OCI-LY7 (cell line): ENCODE results near the gene MIER2. TPM values are rescaled to one million over a fixed set of nuclear protein-coding genes. Genes with fewer than 3 reads are reported as not detected.

Experiments
- BruUV-seq: library from RNA; stranded (reverse); fragments of 400-500 nt; replicated peaks from 2 replicates; lab custom pipeline; 2021; lab: Mats Ljungman, UMichigan
- CTCF ChIA-PET: fragments of 300-600 bp; sonication (Branson Sonifier 250); formaldehyde crosslinking; loops from one replicate; lab custom pipeline; 2022; ENCODE audit warnings: antibody characterized with exemption; ENCODE audit not compliant: unreplicated experiment; lab: Charles Lee
- POLR2A ChIA-PET: fragments of 300-600 bp; sonication (Branson Sonifier 250); formaldehyde crosslinking; loops from one replicate; lab custom pipeline; 2022; ENCODE audit warnings: antibody characterized with exemption; lab: Charles Lee
- DNase-seq: peaks from one replicate; pipeline ENCODE4 v3.0.0-alpha.2; 2015; ENCODE audit warnings: low spot score
- H2AFZ ChIP-seq: fragments of 200-600 bp; sonication (generic), shearing (Covaris generic); 2 replicates; pipeline ENCODE4 v1.6.1; 2014; ENCODE audit warnings: mild to moderate bottlenecking, antibody characterized with exemption, low read length, moderate library complexity
- H3K27ac ChIP-seq: fragments of 200-600 bp; sonication (generic); 2 replicates; pipeline ENCODE4 v1.5.1; 2014; ENCODE audit warnings: mixed run types, low read depth, mild to moderate bottlenecking, moderate library complexity, low read length, inconsistent platforms; ENCODE audit not compliant: poor library complexity, severe bottlenecking
- H3K36me3 ChIP-seq: fragments of 200-600 bp; sonication (generic); 2 replicates; pipeline ENCODE4 v1.6.1; 2014; ENCODE audit warnings: mild to moderate bottlenecking, antibody characterized with exemption, low read length, moderate library complexity, mixed read lengths; ENCODE audit not compliant: insufficient read depth
- H3K4me1 ChIP-seq: fragments of 200-600 bp; sonication (generic); 2 replicates; pipeline ENCODE4 v1.5.1; 2014; ENCODE audit warnings: mild to moderate bottlenecking, low read length; ENCODE audit not compliant: insufficient read depth, poor library complexity, severe bottlenecking
- H3K4me2 ChIP-seq: fragments of 200-600 bp; sonication (generic); 2 replicates; pipeline ENCODE4 v1.6.1; 2014; ENCODE audit warnings: mild to moderate bottlenecking, low read length
- H3K4me3 ChIP-seq: fragments of 200-600 bp; sonication (generic); 2 replicates; pipeline ENCODE4 v1.5.1; 2014; ENCODE audit warnings: mild to moderate bottlenecking, low read depth, low read length; ENCODE audit not compliant: poor library complexity, severe bottlenecking
- H3K79me2 ChIP-seq: fragments of 200-600 bp; sonication (generic); 2 replicates; pipeline ENCODE4 v1.6.1; 2016; ENCODE audit warnings: low read depth, mild to moderate bottlenecking, low read length, moderate library complexity, mixed read lengths; ENCODE audit not compliant: insufficient read depth
- H3K9me2 ChIP-seq: fragments of 200-600 bp; sonication (generic); 2 replicates; pipeline ENCODE4 v1.6.1; 2016; ENCODE audit warnings: mild to moderate bottlenecking, low read length, mixed read lengths; ENCODE audit not compliant: insufficient read depth
- H3K9me3 ChIP-seq: fragments of 200-600 bp; sonication (generic); 2 replicates; pipeline ENCODE4 v1.6.1; 2014; ENCODE audit warnings: mild to moderate bottlenecking, mixed run types, low read length, mixed read lengths
- H4K20me1 ChIP-seq: fragments of 200-600 bp; sonication (generic); 2 replicates; pipeline ENCODE4 v1.6.1; 2014; ENCODE audit warnings: mild to moderate bottlenecking, antibody characterized with exemption, low read length, moderate library complexity, mixed read lengths; ENCODE audit not compliant: insufficient read depth
- EZH2phosphoT487 ChIP-seq: fragments of 200-600 bp; sonication (generic); IDR thresholded peaks from 2 replicates; pipeline ENCODE4 v1.6.1; 2018; ENCODE audit warnings: low read depth, borderline replicate concordance, mild to moderate bottlenecking, mixed run types, antibody characterized with exemption, low read length, moderate library complexity, mixed read lengths
- intact Hi-C: fragments of 100-400 bp; cut with micrococcal nuclease; formaldehyde crosslinking; loops from one replicate; pipeline ENCODE4 v1.10.0; 2022; ENCODE audit not compliant: unreplicated experiment
- total RNA-seq, 2 experiments: library from RNA; depleted of rRNA in 1 of 2; stranded (reverse); fragments of >200 nt in 1 of 2; shearing (Covaris generic) in 1 of 2; gene quantifications; 2 replicates each; pipeline ENCODE4 v1.2.3, GENCODE V29; 2014 to 2022
- TF ChIP-seq, protein P1 (sequence below): fragments of 200-600 bp; sonication (generic); conservative IDR thresholded peaks from 2 replicates; pipeline ENCODE4 v1.5.1; 2014; ENCODE audit warnings: mild to moderate bottlenecking, antibody characterized with exemption, low read length, moderate library complexity, mixed read lengths

MIER2 gene
- total RNA-seq, 2 experiments from 2014 or later: 29.1 to 30.2 TPM

DNA sequence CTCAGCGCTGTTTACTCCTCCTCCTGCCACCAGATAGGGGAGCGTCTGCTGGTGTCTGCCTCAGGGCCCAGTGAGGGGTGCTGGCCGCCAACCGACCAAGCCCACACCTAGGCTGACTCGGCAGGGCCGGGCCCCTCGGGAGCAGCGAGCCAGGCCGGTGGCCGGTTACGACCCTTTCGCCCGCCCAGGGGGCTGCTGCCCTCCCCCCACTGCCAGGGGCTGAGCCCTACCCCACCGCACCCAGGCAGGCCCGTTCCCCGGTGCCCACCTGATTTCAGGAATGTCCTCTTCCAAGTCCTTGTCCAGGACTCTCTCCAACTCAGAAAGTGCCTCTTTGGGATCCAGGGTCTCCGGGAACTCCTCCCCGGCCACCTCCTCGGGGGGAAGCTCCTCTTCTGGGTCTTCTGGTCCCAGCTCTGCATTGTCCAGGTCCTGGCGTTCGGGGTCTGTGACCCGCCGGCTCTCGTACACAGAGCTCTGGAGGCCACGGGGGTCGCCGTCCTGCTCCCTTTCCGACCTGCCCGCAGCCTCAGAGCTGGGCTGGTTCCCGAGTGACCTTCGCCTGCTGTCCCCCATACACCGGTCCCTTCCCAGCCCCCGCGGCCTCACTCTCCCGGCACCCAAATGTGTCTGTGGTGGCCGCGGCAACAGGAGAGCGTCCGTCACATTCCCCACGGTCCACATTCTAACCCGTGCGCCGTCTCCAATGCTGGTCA lies 31.0 kb upstream of the MIER2 start:
- H3K9me3 ChIP-seq: no peaks in the 10 kb centered on the region
- peaks cover 10% of the 10 kb centered on the region for H3K4me1 ChIP-seq
- H3K79me2 ChIP-seq: no peaks in the 10 kb centered on the region
- ChIA-PET CTCF (no interaction called here), POLR2A (no interaction called here)
- no peaks in the 10 kb centered on the region for H3K9me2 ChIP-seq
- H3K4me3 ChIP-seq: no peak overlapping the region
- TF ChIP-seq, protein P1, sequence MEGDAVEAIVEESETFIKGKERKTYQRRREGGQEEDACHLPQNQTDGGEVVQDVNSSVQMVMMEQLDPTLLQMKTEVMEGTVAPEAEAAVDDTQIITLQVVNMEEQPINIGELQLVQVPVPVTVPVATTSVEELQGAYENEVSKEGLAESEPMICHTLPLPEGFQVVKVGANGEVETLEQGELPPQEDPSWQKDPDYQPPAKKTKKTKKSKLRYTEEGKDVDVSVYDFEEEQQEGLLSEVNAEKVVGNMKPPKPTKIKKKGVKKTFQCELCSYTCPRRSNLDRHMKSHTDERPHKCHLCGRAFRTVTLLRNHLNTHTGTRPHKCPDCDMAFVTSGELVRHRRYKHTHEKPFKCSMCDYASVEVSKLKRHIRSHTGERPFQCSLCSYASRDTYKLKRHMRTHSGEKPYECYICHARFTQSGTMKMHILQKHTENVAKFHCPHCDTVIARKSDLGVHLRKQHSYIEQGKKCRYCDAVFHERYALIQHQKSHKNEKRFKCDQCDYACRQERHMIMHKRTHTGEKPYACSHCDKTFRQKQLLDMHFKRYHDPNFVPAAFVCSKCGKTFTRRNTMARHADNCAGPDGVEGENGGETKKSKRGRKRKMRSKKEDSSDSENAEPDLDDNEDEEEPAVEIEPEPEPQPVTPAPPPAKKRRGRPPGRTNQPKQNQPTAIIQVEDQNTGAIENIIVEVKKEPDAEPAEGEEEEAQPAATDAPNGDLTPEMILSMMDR: no peak
- no peak for TF ChIP-seq EZH2phosphoT487
- H2AFZ ChIP-seq: no peak overlapping the region
- intact Hi-C loops: no loop called here
- no peak overlapping the region for H3K27ac ChIP-seq
- H3K4me2 ChIP-seq: no peak overlapping the region
- no peaks in the 10 kb centered on the region for H4K20me1 ChIP-seq
- no peaks in the 10 kb centered on the region for H3K36me3 ChIP-seq
- no TSS peak for BruUV-seq
- DNase-seq: no peak

- CTCF ChIA-PET: no interaction called here
- POLR2A ChIA-PET: no interaction called here
- TF ChIP-seq EZH2phosphoT487: no peak
- TF ChIP-seq, protein P1: no peak
- Histone ChIP-seq H3K4me1 (peaks cover 10% of the 10 kb centered on the region), H3K27ac (no peak overlapping the region), H3K9me3 (no peaks in the 10 kb centered on the region), H4K20me1 (no peaks in the 10 kb centered on the region), H3K36me3 (no peaks in the 10 kb centered on the region), H2AFZ (no peak overlapping the region), H3K79me2 (no peaks in the 10 kb centered on the region), H3K4me2 (no peak overlapping the region), H3K4me3 (no peak overlapping the region), H3K9me2 (no peaks in the 10 kb centered on the region)
- BruUV-seq: no TSS peak
- intact Hi-C loops: no loop called here
- no peak for DNase-seq
Observed at GRCh38 chr19:374886-375235, 30.3 kb upstream of the MIER2 start.

DNA sequence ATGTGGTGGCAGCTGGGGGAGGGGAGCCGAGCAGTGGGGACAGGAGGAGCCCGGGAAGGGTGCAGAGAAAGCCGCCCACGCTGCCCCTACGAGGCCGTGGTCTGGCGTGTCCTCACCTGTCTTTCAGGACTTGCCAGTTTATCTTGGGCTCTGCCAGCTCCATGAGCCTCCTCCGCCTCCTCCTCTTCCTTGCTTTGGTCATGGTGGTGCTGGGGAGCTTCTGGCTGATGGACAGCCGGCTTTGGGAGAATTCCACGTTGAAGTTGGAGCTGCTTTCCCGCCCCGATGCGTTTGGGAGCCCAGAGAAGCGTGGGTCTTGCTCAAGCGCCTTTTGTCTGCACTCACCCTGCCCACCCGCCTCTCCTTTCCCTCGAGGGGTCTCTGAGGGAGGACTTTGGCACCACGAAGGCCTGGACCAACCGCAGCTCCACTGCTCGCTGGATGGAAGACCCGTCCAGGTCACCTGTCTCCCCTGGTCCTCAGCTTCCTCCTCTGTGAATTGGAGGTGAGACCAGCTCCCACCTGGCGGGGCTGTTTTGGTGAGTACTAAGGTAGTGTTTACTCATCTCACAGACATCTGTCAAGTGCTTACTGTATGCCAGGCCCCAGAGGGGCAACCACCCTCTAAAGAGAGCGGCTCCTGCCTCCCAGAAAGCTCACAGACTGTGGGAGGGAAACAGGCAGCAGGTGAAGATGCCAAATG lies 29.7 kb upstream of the MIER2 start:
- ChIA-PET POLR2A (no interaction called here), CTCF (no interaction called here)
- Histone ChIP-seq H3K27ac (no peak overlapping the region), H3K4me2 (no peak overlapping the region), H3K4me3 (no peak overlapping the region), H3K79me2 (no peaks in the 10 kb centered on the region), H3K36me3 (no peaks in the 10 kb centered on the region), H3K9me3 (no peaks in the 10 kb centered on the region), H3K9me2 (no peaks in the 10 kb centered on the region), H4K20me1 (no peaks in the 10 kb centered on the region), H2AFZ (no peak overlapping the region), H3K4me1 (peaks cover 10% of the 10 kb centered on the region)
- TF ChIP-seq, protein P1: no peak
- TF ChIP-seq EZH2phosphoT487: no peak
- BruUV-seq: no TSS peak
- DNase-seq: no peak
- intact Hi-C loops: no loop called here
